Breast epithelium (tissue), 3 donors: ENCODE results near the gene HPCAL1.

Source experiments
- POLR2A ChIP-seq: fragments of 450-650 bp; IDR thresholded peaks from one replicate; pipeline ENCODE4 v1.6.1; 2016; ENCODE audit warnings: antibody characterized with exemption, mild to moderate bottlenecking, moderate library complexity
- TF ChIP-seq, protein P1 (sequence below), 3 donors: fragments of 450-650 bp; IDR thresholded peaks; one replicate each; pipeline ENCODE4 v1.5.1; 2016 to 2017; ENCODE audit warnings: antibody characterized with exemption in 3 of 3, mild to moderate bottlenecking in 3 of 3, moderate library complexity in 3 of 3

DNA sequence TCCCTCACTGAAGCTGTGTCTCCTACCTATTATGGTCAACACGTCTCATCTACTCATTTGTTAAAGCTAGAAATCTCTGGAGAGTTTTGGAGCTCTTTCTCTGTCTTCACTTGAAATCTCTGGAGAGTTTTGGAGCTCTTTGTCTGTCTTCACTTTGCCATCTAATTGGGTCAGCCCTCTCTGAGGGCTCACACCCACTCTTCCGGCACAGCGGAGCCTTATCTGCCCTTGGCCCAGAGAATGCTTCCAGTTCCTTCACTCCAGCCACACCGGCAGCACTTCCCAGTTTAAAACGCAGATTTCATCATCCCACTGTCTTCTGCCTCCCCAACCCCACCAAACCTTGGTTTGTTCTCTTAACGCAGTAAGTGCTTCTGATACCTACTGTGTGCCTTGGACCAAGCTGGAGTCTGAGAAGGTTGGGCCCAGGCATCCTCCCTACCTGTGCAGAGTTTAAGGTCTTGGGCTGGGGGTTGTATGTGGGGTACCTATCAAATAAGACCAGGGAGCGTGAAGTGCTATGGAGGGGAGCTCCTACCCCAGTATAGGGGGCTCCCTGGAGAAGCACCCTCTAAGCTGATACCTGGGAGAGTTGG lies 5.0 kb downstream of the HPCAL1 start:
- no peak for TF ChIP-seq POLR2A
- TF ChIP-seq, protein P1, sequence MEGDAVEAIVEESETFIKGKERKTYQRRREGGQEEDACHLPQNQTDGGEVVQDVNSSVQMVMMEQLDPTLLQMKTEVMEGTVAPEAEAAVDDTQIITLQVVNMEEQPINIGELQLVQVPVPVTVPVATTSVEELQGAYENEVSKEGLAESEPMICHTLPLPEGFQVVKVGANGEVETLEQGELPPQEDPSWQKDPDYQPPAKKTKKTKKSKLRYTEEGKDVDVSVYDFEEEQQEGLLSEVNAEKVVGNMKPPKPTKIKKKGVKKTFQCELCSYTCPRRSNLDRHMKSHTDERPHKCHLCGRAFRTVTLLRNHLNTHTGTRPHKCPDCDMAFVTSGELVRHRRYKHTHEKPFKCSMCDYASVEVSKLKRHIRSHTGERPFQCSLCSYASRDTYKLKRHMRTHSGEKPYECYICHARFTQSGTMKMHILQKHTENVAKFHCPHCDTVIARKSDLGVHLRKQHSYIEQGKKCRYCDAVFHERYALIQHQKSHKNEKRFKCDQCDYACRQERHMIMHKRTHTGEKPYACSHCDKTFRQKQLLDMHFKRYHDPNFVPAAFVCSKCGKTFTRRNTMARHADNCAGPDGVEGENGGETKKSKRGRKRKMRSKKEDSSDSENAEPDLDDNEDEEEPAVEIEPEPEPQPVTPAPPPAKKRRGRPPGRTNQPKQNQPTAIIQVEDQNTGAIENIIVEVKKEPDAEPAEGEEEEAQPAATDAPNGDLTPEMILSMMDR (IDR thresholded peaks at IDR 0.05): no peak
